Astrocyte of the cerebellum (primary cell): ENCODE measurements around the gene JPH3.

ENCODE experiments used
- DNase-seq: peaks from one replicate; pipeline ENCODE4 v3.0.0-alpha.2; 2011; ENCODE audit warnings: low read depth
- H3K4me3 ChIP-seq: 2 replicates; pipeline ENCODE4 v1.5.1; 2011; ENCODE audit warnings: mild to moderate bottlenecking, low read depth, low read length, moderate library complexity
- in situ Hi-C: cut with HindIII; loops from 2 replicates; pipeline ENCODE4 v1.10.0; 2017; ENCODE audit warnings: low sequenced_read_pairs
- TF ChIP-seq, protein P1 (sequence below): IDR thresholded peaks from 2 replicates; pipeline ENCODE4 v1.5.1; 2012; ENCODE audit warnings: low read length, low read depth, moderate library complexity, mild to moderate bottlenecking; ENCODE audit errors: missing control alignments

JPH3 gene

DNA sequence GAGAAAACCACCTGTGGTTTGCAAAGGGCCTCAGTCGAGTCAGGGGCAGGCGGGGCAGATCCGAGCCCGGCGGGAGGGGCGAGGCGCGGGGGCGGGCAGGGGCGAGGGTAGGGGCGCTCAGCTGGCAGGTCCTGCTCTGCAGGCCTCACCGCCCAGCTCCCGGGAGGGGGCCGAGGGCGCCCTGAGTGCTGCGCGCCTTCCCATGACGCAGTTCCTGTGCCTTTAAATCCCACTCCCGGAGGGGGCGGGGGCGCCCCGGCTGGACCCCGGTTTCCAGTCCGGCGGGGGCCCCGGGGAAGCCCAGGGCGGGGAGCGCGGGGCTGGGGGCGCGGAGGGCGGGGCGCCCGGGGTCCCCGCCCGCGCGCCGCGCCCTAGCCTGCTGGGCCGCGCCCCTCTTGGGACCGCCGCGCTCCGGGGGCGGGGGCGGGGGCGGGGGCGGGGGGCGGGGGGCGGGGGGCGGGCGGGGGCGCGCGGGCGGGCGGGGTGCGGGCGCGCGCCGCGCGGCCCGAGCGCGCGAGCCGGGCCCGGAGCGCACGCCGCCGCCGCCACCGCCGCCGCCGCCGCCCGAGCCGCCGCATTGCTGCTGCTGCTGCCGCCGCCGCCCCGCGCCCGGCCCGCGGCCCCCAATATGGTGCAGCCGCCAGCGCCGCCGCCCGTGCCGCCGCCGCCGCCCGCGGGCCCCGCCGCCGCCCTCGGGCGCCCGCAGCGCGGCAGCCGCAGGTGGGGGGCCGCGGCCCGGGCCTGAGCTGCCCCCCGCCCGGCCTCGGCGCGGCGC lies at the start of gene JPH3:
JPH3 (plus strand) TSS at position 508 of the 775 bp plus-strand sequence. CDS start 639 bp downstream, outside the sequence.
- no peak for DNase-seq
- H3K4me3 ChIP-seq: no peak within 1 kb of the TSS
- in situ Hi-C loops: no loop called here
- TF ChIP-seq, protein P1, sequence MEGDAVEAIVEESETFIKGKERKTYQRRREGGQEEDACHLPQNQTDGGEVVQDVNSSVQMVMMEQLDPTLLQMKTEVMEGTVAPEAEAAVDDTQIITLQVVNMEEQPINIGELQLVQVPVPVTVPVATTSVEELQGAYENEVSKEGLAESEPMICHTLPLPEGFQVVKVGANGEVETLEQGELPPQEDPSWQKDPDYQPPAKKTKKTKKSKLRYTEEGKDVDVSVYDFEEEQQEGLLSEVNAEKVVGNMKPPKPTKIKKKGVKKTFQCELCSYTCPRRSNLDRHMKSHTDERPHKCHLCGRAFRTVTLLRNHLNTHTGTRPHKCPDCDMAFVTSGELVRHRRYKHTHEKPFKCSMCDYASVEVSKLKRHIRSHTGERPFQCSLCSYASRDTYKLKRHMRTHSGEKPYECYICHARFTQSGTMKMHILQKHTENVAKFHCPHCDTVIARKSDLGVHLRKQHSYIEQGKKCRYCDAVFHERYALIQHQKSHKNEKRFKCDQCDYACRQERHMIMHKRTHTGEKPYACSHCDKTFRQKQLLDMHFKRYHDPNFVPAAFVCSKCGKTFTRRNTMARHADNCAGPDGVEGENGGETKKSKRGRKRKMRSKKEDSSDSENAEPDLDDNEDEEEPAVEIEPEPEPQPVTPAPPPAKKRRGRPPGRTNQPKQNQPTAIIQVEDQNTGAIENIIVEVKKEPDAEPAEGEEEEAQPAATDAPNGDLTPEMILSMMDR: no peak

DNA sequence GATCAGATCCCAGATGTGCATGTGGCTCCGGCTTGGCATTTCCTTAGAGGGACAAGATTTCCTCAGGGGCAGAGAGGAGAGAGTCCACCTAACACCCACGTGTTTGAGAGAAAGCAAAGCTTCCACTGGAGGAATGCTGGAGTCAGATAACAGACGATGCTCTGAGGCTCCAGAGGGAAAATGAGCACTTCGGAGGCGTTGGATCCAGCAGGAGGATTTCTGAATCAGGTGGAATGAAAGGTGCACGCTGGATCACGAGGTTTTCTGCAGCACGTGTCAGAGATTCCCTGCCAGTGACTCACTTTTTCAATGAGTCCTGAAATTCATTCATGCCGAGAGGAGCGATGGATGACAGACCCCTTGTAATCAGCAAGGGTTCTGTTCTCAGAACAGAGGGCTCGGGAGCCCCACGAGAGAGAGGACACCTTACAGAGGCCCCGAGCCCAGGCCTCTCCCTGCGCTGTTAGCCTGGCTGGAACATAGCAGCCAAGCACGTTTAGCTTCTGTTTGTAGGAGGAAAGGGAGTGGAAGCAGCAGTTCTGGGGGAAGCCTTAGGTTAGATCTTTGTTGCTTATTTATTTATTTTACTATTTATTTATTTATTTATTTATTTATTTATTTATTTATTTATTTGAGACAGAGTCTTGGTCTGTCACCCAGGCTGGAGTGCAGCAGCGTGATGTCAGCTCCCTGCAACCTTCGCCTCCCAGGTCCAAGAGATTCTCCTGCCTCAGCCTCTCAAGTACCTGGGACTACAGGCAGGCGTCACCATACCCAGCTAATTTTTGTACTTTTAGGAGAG lies 49.3 kb upstream of the JPH3 start:
- TF ChIP-seq, protein P1: no peak
- in situ Hi-C loops: no loop called here
- DNase-seq: no peak
- H3K4me3 ChIP-seq: no peak overlapping the region

- DNase-seq: no peak
- no peak overlapping the region for H3K4me3 ChIP-seq
- in situ Hi-C loops: no loop called here
- TF ChIP-seq, protein P1: no peak
Observed at GRCh38 chr16:87554754-87555427, 47.4 kb upstream of the JPH3 start.

- TF ChIP-seq, protein P1: no peak
- in situ Hi-C loops: no loop called here
- DNase-seq: no peak
- H3K4me3 ChIP-seq: no peak overlapping the region
Observed at GRCh38 chr16:87555647-87556046, 46.7 kb upstream of the JPH3 start.

- TF ChIP-seq, protein P1: no peak
- in situ Hi-C loops: no loop called here
- no peak for DNase-seq
- no peak overlapping the region for H3K4me3 ChIP-seq
Observed at GRCh38 chr16:87556941-87557459, 45.3 kb upstream of the JPH3 start.

DNA sequence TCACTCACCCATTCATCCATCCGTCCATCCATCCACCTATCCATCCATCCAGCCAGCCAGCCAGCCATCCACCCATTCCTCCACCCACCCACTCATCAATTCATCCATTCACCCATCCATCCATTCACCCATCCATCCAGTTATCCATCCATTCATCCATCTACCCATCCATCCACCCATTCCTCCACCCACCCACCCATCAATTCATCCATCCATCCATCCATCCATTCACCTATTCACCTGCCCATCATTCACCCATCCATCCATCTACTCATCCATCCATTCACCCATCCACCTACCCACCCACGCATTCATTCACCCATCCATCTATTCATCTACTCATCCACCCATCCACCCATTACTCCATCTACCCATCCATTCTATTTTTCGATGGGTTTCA lies 43.6 kb upstream of the JPH3 start:
- H3K4me3 ChIP-seq: no peak overlapping the region
- DNase-seq: no peak
- TF ChIP-seq, protein P1: no peak
- in situ Hi-C loops: no loop called here
